ACHN (cell line): ENCODE data around the gene SULT1E1.

Experiments
- DNase-seq: peaks from one replicate; pipeline ENCODE4 v3.0.0-alpha.2; 2015
- in situ Hi-C: cut with HindIII; loops from 2 replicates; pipeline ENCODE4 v1.10.0; 2017; ENCODE audit warnings: low sequenced_read_pairs, low pct_ligation_motif_present, low pct_unique_long_range_greater_than_20kb

The SULT1E1 gene

GRCh38 chr4:69822198-69822597, 37.7 kb downstream of the SULT1E1 start:
- in situ Hi-C loops = no loop called here
- no peak for DNase-seq

DNA sequence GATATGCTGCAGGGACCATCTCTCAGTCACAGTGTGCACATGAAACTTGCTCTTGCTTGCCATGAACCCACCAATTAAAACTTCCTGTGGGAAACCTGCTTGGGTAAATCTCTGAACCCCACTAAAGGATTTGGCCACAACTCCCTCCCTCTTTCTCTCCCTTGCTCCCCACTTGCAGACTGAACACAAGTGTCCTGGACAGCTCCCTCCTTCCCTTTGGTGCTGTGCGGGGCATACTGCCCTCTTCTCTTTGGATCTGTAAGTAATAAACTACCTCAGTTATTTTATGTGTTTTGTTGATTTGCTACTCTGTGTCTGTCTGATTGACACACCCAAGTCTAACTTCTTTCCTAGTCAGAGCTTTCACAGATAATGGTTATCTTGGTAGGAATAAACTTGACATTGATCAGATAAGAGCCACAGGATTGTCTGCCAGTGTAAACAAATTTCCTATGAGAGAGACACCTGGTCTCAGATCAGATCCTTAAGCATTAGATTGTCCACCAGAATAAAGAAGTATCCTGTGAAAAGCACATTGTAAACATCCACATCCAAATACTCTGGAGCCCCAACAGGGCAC, 41.8 kb downstream of the SULT1E1 start:
- in situ Hi-C loops = no loop called here
- DNase-seq = no peak

DNA sequence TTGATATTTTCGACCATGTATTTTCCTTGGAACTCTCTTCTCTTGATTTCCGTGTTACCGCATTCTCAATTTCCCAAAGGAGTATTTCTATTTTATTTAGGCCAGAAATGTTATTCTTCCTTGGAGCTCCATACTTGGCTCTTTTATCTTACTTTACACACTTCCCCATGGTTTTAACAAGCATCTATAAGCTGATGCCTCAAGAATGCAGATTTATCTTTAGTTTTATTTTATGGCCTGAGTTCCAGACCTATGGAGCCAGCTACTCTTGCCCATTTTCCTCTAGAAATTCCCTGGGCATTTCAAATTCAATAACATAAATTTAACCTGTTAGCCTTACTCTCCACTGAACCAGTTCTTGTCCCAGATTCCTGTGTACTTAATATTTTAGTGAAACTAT, 43.7 kb downstream of the SULT1E1 start:
- no peak for DNase-seq
- in situ Hi-C loops = no loop called here

- no peak for DNase-seq
- in situ Hi-C loops = no loop called here
Measured at GRCh38 chr4:69813628-69814027, 46.3 kb downstream of the SULT1E1 start.

DNA sequence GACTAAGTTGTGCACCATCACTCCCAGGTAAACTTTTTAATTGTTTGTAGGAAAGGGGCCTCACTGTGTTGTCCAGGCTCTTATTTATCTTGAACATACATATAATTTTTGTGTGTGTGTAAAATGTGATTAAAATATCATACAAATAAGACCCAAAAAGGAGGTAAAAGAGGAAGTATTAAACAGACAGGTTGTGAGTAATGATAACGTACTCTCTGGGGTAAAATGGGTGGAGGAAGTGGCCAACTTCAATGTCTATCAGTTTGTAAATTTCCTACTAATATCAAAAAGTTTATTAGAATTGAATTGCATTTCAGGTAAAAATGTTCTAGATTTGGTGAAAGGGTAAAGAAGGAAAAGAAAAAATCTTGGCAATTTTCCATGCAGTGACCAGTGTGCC, 48.8 kb downstream of the SULT1E1 start:
- in situ Hi-C loops = no loop called here

DNA sequence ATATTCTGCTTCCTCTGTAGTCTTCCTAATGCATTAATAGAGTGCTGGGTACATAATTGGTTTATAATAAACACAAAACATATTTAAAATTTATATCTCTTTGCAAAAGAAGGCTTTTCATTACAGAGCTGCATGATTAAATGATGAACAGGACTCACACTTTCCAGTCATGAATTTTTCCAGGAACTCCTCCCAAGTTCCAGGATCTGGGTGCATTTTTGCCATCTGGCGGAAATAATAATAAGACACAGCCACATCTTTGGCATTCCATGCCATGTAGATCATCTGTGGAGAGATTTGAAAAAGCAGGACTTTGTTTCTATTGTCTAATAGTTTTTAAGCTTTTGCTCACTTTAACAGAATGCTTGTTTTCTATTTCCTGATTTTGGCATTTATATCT, 59.3 kb downstream of the SULT1E1 start:
- in situ Hi-C loops = no loop called here
- no peak for DNase-seq

More for the DNA sequence above, 48.8 kb downstream of the SULT1E1 start:
- DNase-seq = no peak

DNA sequence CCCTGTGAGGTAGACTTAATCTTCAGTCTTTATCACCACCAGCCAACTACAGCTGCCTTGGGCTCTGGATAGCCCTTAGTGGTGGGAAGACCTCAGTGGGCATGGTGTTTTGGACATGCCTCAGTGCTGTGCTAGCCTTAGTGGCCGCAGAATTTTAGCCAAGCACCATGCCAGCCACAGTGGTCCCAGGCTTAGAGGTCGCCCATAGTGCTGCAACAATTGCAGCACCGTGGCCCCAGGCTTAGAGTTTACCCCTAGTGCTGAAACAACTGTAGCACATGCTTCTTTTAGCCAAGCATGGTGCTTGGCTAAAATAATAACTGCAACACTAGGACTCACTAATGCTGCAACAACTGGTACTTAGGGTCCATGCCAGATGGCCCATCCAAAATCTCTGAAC, 60.6 kb downstream of the SULT1E1 start:
- in situ Hi-C loops = no loop called here
- DNase-seq = no peak

- in situ Hi-C loops = no loop called here
Measured at GRCh38 chr4:69793732-69794131, 66.2 kb downstream of the SULT1E1 start.

More at GRCh38 chr4:69793732-69794131, 66.2 kb downstream of the SULT1E1 start:
- DNase-seq = no peak
